Measurements from ENCODE around the gene SOWAHA.

SOWAHA gene

DNA sequence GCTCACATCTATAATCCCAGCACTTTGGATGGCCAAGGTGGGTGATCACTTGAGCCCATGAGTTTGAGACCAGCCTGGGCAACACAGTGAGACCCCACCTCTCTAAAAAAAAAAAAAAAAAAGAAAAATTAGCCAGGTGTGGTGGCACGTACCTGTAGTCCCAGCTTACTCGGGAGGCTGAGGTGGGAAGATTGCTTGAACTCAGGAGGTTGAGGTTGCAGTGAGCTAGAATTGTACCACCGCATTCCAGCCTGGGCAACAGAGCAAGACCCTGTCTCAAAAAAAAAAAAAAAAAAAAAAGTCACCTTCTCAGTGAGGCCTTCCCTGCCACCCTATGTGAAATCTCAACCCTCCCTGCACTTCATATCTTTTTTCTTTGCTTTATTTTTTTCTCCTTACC, 22.1 kb upstream of the SOWAHA start:
- no peak for TF ChIP-seq ZBTB7A (IDR thresholded peaks at IDR 0.05; ENCODE audit: low read depth)
- no peak for TF ChIP-seq NFIC (IDR thresholded peaks at IDR 0.05)
- no peak for TF ChIP-seq TAF1 (IDR thresholded peaks at IDR 0.05; ENCODE audit: low read depth)
- TF ChIP-seq CREB1 (IDR thresholded peaks at IDR 0.05; ENCODE audit: low read depth), result no peak
- no peak for TF ChIP-seq TCF12 (IDR thresholded peaks at IDR 0.05; ENCODE audit: low read depth)
- TF ChIP-seq, protein P1, sequence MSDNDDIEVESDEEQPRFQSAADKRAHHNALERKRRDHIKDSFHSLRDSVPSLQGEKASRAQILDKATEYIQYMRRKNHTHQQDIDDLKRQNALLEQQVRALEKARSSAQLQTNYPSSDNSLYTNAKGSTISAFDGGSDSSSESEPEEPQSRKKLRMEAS (IDR thresholded peaks at IDR 0.05), result no peak
- TF ChIP-seq FOXM1 (IDR thresholded peaks at IDR 0.05; ENCODE audit: borderline replicate concordance, low read depth), result no peak
- TF ChIP-seq, protein P2, sequence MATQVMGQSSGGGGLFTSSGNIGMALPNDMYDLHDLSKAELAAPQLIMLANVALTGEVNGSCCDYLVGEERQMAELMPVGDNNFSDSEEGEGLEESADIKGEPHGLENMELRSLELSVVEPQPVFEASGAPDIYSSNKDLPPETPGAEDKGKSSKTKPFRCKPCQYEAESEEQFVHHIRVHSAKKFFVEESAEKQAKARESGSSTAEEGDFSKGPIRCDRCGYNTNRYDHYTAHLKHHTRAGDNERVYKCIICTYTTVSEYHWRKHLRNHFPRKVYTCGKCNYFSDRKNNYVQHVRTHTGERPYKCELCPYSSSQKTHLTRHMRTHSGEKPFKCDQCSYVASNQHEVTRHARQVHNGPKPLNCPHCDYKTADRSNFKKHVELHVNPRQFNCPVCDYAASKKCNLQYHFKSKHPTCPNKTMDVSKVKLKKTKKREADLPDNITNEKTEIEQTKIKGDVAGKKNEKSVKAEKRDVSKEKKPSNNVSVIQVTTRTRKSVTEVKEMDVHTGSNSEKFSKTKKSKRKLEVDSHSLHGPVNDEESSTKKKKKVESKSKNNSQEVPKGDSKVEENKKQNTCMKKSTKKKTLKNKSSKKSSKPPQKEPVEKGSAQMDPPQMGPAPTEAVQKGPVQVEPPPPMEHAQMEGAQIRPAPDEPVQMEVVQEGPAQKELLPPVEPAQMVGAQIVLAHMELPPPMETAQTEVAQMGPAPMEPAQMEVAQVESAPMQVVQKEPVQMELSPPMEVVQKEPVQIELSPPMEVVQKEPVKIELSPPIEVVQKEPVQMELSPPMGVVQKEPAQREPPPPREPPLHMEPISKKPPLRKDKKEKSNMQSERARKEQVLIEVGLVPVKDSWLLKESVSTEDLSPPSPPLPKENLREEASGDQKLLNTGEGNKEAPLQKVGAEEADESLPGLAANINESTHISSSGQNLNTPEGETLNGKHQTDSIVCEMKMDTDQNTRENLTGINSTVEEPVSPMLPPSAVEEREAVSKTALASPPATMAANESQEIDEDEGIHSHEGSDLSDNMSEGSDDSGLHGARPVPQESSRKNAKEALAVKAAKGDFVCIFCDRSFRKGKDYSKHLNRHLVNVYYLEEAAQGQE (IDR thresholded peaks at IDR 0.05; ENCODE audit: low read depth), result no peak
- TF ChIP-seq YY1 (IDR thresholded peaks at IDR 0.05; ENCODE audit: low read depth), result no peak
- TF ChIP-seq TEAD4 (IDR thresholded peaks at IDR 0.05), result no peak
- no peak for TF ChIP-seq EP300 (IDR thresholded peaks at IDR 0.05; ENCODE audit: borderline replicate concordance)

DNA sequence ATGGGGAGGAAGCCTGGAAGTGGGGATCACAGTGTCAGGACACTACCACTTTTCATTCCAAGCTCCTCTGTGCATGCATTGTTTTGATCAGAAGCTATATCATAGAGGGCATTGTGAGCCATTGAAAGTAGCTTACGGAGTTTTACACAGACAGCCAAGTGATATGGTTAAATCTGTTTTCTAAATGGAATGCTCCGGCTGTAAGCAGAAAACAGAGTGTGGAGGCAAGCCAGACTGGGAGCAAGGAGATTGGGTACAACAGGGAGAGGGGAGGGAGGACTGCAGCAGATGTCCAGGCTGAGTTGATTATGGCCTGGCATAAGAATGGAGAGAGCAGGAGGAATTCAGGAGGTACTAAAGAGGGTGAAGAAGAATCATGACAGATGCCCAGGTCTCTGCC, 15.5 kb upstream of the SOWAHA start:
- TF ChIP-seq TEAD4 (IDR thresholded peaks at IDR 0.05) (no peak), CEBPB (IDR thresholded peaks at IDR 0.05) (no peak)

DNA sequence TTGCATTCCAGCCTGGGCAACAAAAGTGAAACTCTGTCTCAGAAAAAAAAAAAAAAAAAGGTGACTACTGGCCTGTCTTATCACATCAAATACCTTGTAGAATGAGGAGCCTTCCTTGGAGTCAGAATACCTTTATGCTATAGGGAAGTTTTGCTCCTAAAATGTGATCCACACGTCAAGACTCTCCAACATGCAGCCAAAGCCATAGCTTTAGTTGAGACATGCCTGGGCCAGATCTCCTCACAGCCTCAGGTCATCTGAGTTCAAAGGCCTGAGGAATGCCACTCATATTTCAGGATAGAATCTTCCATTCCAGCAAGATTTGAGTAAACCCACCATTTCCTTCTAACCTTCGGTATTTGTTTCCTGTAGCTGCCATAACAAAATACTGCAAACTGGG, 13.7 kb upstream of the SOWAHA start:
- TF ChIP-seq TAF1 (IDR thresholded peaks at IDR 0.05; ENCODE audit: low read depth) (no peak), TCF12 (IDR thresholded peaks at IDR 0.05; ENCODE audit: low read depth) (no peak), FOXM1 (IDR thresholded peaks at IDR 0.05; ENCODE audit: borderline replicate concordance, low read depth) (no peak), CEBPB (IDR thresholded peaks at IDR 0.05) (no peak), EGR1 (IDR thresholded peaks at IDR 0.05) (no peak), CREB1 (IDR thresholded peaks at IDR 0.05; ENCODE audit: low read depth) (no peak)
- TF ChIP-seq, protein P2 (IDR thresholded peaks at IDR 0.05; ENCODE audit: low read depth), result no peak
- TF ChIP-seq, protein P3, sequence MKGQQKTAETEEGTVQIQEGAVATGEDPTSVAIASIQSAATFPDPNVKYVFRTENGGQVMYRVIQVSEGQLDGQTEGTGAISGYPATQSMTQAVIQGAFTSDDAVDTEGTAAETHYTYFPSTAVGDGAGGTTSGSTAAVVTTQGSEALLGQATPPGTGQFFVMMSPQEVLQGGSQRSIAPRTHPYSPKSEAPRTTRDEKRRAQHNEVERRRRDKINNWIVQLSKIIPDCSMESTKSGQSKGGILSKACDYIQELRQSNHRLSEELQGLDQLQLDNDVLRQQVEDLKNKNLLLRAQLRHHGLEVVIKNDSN (IDR thresholded peaks at IDR 0.05), result no peak

DNA sequence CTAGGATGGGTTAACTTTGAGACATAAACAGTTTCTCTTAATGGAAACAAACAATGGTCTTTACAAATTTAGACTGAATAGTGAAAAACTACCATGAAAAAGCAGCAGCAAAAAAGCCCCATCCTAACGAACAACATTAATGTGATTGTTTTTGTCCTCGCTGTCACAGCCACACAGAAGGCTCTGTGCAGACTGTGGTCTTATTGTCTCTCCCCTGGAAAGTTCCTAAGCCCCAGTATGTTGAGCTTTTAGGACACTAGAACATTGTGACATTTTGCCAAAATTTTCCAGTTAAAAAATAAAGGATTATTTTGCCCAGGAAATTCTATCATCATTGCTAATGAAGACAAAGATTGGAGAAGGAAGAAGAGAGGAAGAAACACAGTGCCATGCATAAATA, 12.6 kb upstream of the SOWAHA start:
- TF ChIP-seq, protein P3 (IDR thresholded peaks at IDR 0.05), result no peak
- TF ChIP-seq EGR1 (IDR thresholded peaks at IDR 0.05), result no peak
- no peak for TF ChIP-seq ZBTB7A (IDR thresholded peaks at IDR 0.05; ENCODE audit: low read depth)
- no peak for TF ChIP-seq FOXM1 (IDR thresholded peaks at IDR 0.05; ENCODE audit: borderline replicate concordance, low read depth)
- no peak for TF ChIP-seq CEBPB (IDR thresholded peaks at IDR 0.05)
- TF ChIP-seq RAD21 (IDR thresholded peaks at IDR 0.05; ENCODE audit: low read depth), result no peak
- TF ChIP-seq TAF1 (IDR thresholded peaks at IDR 0.05; ENCODE audit: low read depth), result no peak
- no peak for TF ChIP-seq NFIC (IDR thresholded peaks at IDR 0.05)
- TF ChIP-seq EP300 (IDR thresholded peaks at IDR 0.05; ENCODE audit: borderline replicate concordance), result no peak
- no peak for TF ChIP-seq TCF12 (IDR thresholded peaks at IDR 0.05; ENCODE audit: low read depth)
- no peak for TF ChIP-seq TEAD4 (IDR thresholded peaks at IDR 0.05)

DNA sequence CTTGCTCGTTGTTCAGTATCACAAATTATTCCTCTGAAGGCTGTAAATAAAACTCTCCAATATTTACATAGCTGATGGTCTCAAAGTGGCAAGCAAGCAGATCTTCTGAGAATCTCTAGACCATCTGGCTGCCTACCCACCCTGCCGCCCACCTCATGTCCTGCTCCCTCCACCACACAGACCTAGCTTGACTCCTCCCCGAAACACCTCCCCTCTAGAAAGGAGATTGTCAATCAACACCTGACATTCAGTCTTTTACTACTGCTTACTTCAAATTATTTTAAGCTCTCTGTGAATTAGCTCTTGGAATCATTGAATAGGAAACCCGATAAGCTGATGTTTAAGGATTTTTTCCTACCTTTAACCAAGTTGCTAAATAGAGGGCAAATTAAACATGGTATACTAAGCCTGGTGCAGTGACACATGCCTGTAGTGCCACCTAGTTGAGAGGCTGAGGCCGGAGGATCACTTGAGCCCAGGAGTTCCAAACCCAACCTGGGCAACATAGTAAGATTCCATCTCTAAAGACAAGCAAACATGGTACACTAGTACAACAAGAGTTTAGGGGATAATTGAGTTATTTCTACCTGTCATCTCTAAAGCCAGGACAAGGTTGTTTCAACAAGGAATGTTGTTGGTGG, 10.9 kb upstream of the SOWAHA start:
- TF ChIP-seq EP300 (IDR thresholded peaks at IDR 0.05; ENCODE audit: borderline replicate concordance) (no peak), FOXM1 (IDR thresholded peaks at IDR 0.05; ENCODE audit: borderline replicate concordance, low read depth) (no peak), TAF1 (IDR thresholded peaks at IDR 0.05; ENCODE audit: low read depth) (no peak), TEAD4 (IDR thresholded peaks at IDR 0.05) (no peak), TCF12 (IDR thresholded peaks at IDR 0.05; ENCODE audit: low read depth) (no peak), RAD21 (IDR thresholded peaks at IDR 0.05; ENCODE audit: low read depth) (no peak), ZBTB7A (IDR thresholded peaks at IDR 0.05; ENCODE audit: low read depth) (no peak), YY1 (IDR thresholded peaks at IDR 0.05; ENCODE audit: low read depth) (no peak), CREB1 (IDR thresholded peaks at IDR 0.05; ENCODE audit: low read depth) (no peak), NFIC (IDR thresholded peaks at IDR 0.05) (no peak), CEBPB (IDR thresholded peaks at IDR 0.05) (no peak), EGR1 (IDR thresholded peaks at IDR 0.05) (no peak)
- TF ChIP-seq, protein P3 (IDR thresholded peaks at IDR 0.05), result no peak
- TF ChIP-seq, protein P2 (IDR thresholded peaks at IDR 0.05; ENCODE audit: low read depth), result no peak
- TF ChIP-seq, protein P1 (IDR thresholded peaks at IDR 0.05), result no peak
